Measurements from ENCODE around the gene SIX1. TPM values are rescaled to one million over a fixed set of nuclear protein-coding genes. Genes with fewer than 3 reads are reported as not detected.

The SIX1 gene
- total RNA-seq, 4 donors from 2014 or later: 28.3 to 76.4 (median 56.3) TPM

DNA sequence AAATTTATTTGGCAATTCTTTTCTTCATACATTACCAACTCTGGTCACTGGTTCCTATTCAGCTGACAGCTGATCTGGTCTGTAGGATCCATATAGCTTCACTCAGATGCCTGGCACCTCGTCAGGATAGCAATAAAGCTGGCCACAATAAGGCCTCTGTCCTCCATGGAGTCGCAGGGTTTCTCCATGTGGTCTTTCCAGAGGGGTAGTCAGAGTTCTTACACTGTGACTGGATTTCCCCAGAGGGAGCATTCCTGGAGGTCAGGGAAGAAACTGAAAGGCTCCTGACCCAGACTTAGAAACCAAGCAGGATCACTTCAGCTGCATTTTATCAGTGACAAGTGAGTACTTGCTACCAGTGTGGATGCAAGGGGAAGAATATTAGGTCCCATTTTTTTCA is 34.9 kb upstream of the SIX1 start:
- no peaks in the 10 kb centered on the region for H3K9me3 ChIP-seq
- H3K4me3 ChIP-seq: no peak overlapping the region
- intact Hi-C loops (cut with DNase I; ENCODE audit: low total_unique reads) (no loop called here), in situ Hi-C loops (cut with MboI; ENCODE audit: low sequenced_read_pairs in 4 of 4) (no loop called here)
- ATAC-seq (no peak), DNase-seq (no peak)
- H3K4me1 ChIP-seq: no peaks in the 10 kb centered on the region
- no peak overlapping the region for H3K27ac ChIP-seq
- no peaks in the 10 kb centered on the region for H3K36me3 ChIP-seq
- H3K27me3 ChIP-seq: no peaks in the 10 kb centered on the region
- TF ChIP-seq, protein P1, sequence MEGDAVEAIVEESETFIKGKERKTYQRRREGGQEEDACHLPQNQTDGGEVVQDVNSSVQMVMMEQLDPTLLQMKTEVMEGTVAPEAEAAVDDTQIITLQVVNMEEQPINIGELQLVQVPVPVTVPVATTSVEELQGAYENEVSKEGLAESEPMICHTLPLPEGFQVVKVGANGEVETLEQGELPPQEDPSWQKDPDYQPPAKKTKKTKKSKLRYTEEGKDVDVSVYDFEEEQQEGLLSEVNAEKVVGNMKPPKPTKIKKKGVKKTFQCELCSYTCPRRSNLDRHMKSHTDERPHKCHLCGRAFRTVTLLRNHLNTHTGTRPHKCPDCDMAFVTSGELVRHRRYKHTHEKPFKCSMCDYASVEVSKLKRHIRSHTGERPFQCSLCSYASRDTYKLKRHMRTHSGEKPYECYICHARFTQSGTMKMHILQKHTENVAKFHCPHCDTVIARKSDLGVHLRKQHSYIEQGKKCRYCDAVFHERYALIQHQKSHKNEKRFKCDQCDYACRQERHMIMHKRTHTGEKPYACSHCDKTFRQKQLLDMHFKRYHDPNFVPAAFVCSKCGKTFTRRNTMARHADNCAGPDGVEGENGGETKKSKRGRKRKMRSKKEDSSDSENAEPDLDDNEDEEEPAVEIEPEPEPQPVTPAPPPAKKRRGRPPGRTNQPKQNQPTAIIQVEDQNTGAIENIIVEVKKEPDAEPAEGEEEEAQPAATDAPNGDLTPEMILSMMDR (IDR thresholded peaks at IDR 0.05 in 4 of 5, conservative IDR thresholded peaks at IDR 0.05 in 1 of 5): no peak
- TF ChIP-seq POLR2A (IDR thresholded peaks at IDR 0.05): no peak

DNA sequence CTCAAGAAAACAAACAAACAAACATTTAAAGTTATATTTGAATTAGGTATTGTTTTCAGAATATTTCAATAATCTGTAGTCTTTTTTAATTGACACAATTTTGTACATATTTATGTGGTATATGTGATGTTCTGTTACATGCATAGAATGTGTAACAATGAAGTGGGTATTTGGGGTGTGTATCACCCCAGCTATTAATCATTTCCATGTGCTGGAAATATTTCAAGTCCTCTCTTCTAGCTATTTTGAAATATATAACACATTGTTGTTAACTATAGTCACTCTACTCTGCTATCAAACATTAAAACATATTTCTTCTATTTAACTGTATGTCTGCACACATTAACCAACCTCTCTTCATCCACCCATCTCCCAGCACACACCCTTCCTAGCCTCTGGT is 32.0 kb upstream of the SIX1 start:
- Histone ChIP-seq H3K27me3 (no peaks in the 10 kb centered on the region), H3K36me3 (no peaks in the 10 kb centered on the region), H3K4me1 (no peaks in the 10 kb centered on the region), H3K27ac (no peak overlapping the region), H3K4me3 (no peak overlapping the region), H3K9me3 (no peaks in the 10 kb centered on the region)
- TF ChIP-seq POLR2A (IDR thresholded peaks at IDR 0.05): no peak
- TF ChIP-seq, protein P1 (IDR thresholded peaks at IDR 0.05 in 4 of 5, conservative IDR thresholded peaks at IDR 0.05 in 1 of 5): no peak
- in situ Hi-C loops (cut with MboI; ENCODE audit: low sequenced_read_pairs in 4 of 4): no loop called here
- no peak for ATAC-seq
- no peak for DNase-seq
- intact Hi-C loops (cut with DNase I; ENCODE audit: low total_unique reads): no loop called here

DNA sequence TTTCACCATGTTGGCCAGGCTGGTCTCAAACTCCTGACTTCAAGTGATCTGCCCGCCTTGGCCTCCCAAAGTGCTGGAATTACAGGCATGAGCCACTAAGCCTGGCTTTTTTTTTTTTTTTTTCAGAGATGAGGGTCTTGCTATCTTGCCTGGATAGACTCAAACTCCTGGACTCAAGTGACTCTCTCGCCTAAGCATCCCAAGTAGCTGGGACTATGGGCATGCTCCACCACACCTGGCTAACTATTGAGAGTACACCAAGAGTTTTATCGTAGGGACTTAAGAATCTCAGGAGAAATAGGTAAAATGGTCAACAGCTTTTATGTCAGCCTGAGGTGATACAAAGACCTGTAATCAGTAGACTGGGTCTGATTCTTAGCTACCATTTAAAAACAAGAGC is 31.2 kb upstream of the SIX1 start:
- TF ChIP-seq, protein P1 (IDR thresholded peaks at IDR 0.05 in 4 of 5, conservative IDR thresholded peaks at IDR 0.05 in 1 of 5): no peak
- no peak for TF ChIP-seq POLR2A (IDR thresholded peaks at IDR 0.05)
- no peaks in the 10 kb centered on the region for H3K27me3 ChIP-seq
- no peaks in the 10 kb centered on the region for H3K36me3 ChIP-seq
- no peak overlapping the region for H3K27ac ChIP-seq
- in situ Hi-C loops (cut with MboI; ENCODE audit: low sequenced_read_pairs in 4 of 4) (no loop called here), intact Hi-C loops (cut with DNase I; ENCODE audit: low total_unique reads) (no loop called here)
- H3K4me1 ChIP-seq: no peaks in the 10 kb centered on the region
- DNase-seq (no peak), ATAC-seq (no peak)
- H3K9me3 ChIP-seq: no peaks in the 10 kb centered on the region
- H3K4me3 ChIP-seq: no peak overlapping the region

DNA sequence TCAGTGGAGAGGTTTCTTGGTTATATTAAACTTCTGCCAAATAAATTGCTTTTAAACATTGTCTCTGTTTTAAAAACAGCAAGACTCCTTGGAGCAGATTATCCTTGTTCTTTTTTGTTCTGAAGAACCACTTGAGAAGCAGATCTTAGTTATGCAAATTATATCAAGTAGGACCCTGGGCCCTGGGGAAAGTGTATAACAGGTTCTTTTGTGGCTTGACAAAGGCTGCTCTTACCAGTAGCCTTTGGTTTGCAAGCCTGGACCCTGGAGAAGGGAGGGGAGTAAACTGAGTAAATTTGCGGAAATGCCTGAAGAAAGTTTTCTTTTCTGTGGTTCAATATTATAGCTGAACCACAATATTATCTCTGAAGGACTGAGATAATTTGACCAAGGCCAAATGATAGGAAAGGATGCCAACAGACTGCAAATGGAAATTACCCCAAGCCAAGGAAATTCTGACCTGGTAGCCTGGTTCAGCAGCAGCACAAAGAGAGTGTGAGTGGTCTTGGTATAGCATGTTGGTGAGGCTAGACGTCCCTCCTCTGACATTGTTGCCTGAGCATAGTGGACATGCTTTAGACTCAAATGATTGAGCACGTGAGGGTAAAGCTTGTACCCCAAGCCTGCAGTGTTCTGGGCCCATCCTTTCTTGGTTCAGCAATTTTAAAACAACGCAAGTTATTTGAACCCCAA is 30.4 kb upstream of the SIX1 start:
- DNase-seq (no peak), ATAC-seq (no peak)
- TF ChIP-seq, protein P1 (IDR thresholded peaks at IDR 0.05 in 4 of 5, conservative IDR thresholded peaks at IDR 0.05 in 1 of 5): no peak
- Histone ChIP-seq H3K9me3 (no peaks in the 10 kb centered on the region), H3K4me1 (no peaks in the 10 kb centered on the region), H3K27me3 (no peaks in the 10 kb centered on the region), H3K27ac (no peak overlapping the region), H3K36me3 (no peaks in the 10 kb centered on the region), H3K4me3 (no peak overlapping the region)
- intact Hi-C loops (cut with DNase I; ENCODE audit: low total_unique reads): no loop called here
- in situ Hi-C loops (cut with MboI; ENCODE audit: low sequenced_read_pairs in 4 of 4): no loop called here

DNA sequence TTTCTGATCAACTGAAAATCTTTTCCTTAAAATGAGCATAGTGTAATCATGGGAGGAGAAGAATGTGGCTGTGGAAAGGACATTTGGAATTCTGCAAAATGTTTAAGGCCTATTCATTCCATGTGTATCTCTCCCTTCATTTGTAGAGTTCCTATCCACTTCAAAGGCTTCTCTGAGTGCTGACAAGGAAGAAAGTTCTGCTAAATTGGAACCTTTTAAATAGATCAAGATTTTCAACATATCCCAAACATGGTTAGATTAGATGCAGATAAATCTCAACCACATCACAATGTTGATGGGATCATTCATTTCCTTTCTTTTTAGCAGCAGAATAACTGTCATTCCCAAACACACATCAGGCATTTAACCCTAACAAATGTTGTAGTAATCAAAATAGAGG is 28.4 kb upstream of the SIX1 start:
- Histone ChIP-seq H3K36me3 (no peaks in the 10 kb centered on the region), H3K9me3 (no peaks in the 10 kb centered on the region), H3K4me3 (no peak overlapping the region), H3K4me1 (no peaks in the 10 kb centered on the region), H3K27me3 (no peaks in the 10 kb centered on the region), H3K27ac (no peak overlapping the region)
- intact Hi-C loops (cut with DNase I; ENCODE audit: low total_unique reads): no loop called here
- DNase-seq: no peak
- ATAC-seq: no peak
- TF ChIP-seq POLR2A (IDR thresholded peaks at IDR 0.05): no peak
- TF ChIP-seq, protein P1 (IDR thresholded peaks at IDR 0.05 in 4 of 5, conservative IDR thresholded peaks at IDR 0.05 in 1 of 5): no peak
- in situ Hi-C loops (cut with MboI; ENCODE audit: low sequenced_read_pairs in 4 of 4): no loop called here

Measured in gastrocnemius medialis (tissue), 4 donors.